Mucosa of stomach (tissue), 1 donor: ENCODE results near the gene ZIM2.

Source experiments
- H3K27me3 ChIP-seq: one replicate; pipeline ENCODE4 v1.7.0; 2013; ENCODE audit warnings: mild to moderate bottlenecking, low read length; ENCODE audit not compliant: control insufficient read depth, insufficient read depth
- H3K36me3 ChIP-seq: one replicate; pipeline ENCODE4 v1.7.0; 2013; ENCODE audit warnings: low read length; ENCODE audit not compliant: control insufficient read depth, insufficient read depth
- H3K4me1 ChIP-seq: one replicate; pipeline ENCODE4 v1.7.0; 2013; ENCODE audit warnings: mild to moderate bottlenecking, low read length; ENCODE audit not compliant: control insufficient read depth, insufficient read depth
- H3K4me3 ChIP-seq: one replicate; pipeline ENCODE4 v1.7.0; 2013; ENCODE audit warnings: low read length
- H3K9ac ChIP-seq: one replicate; pipeline ENCODE4 v1.7.0; 2013; ENCODE audit warnings: mild to moderate bottlenecking, low read length, moderate library complexity
- H3K9me3 ChIP-seq: one replicate; pipeline ENCODE4 v1.7.0; 2013; ENCODE audit warnings: mild to moderate bottlenecking, low read length, moderate library complexity; ENCODE audit not compliant: control insufficient read depth
- donor health status: Pancreatic carcinoma.

The ZIM2 gene

GRCh38 chr19:56838024-56838908 lies 2.3 kb downstream of the ZIM2 start:
- Histone ChIP-seq H3K4me1 (no peaks in the 10 kb centered on the region), H3K9ac (peak overlapping the region; percentile 17), H3K9me3 (peaks cover 5% of the 10 kb centered on the region), H3K27me3 (no peaks in the 10 kb centered on the region), H3K36me3 (no peaks in the 10 kb centered on the region), H3K4me3 (no peak overlapping the region)

- Histone ChIP-seq H3K9ac (no peak overlapping the region), H3K27me3 (no peaks in the 10 kb centered on the region), H3K4me3 (no peak overlapping the region), H3K9me3 (peaks cover 5% of the 10 kb centered on the region), H3K36me3 (no peaks in the 10 kb centered on the region), H3K4me1 (no peaks in the 10 kb centered on the region)
Measured at GRCh38 chr19:56837492-56838023, 3.0 kb downstream of the ZIM2 start.

- Histone ChIP-seq H3K4me3 (no peak overlapping the region), H3K9ac (no peak overlapping the region)
Measured at GRCh38 chr19:56837004-56837403, 3.5 kb downstream of the ZIM2 start.

GRCh38 chr19:56836059-56836458 lies 4.5 kb downstream of the ZIM2 start:
- no peaks in the 10 kb centered on the region for H3K27me3 ChIP-seq
- H3K4me1 ChIP-seq, result no peaks in the 10 kb centered on the region
- no peak overlapping the region for H3K9ac ChIP-seq
- H3K9me3 ChIP-seq, result peaks cover 5% of the 10 kb centered on the region
- H3K36me3 ChIP-seq, result no peaks in the 10 kb centered on the region
- H3K4me3 ChIP-seq, result no peak overlapping the region

More at GRCh38 chr19:56837004-56837403, 3.5 kb downstream of the ZIM2 start:
- Histone ChIP-seq H3K9me3 (peaks cover 5% of the 10 kb centered on the region), H3K27me3 (no peaks in the 10 kb centered on the region), H3K4me1 (no peaks in the 10 kb centered on the region), H3K36me3 (no peaks in the 10 kb centered on the region)

- H3K36me3 ChIP-seq, result no peaks in the 10 kb centered on the region
- H3K27me3 ChIP-seq, result no peaks in the 10 kb centered on the region
- no peaks in the 10 kb centered on the region for H3K4me1 ChIP-seq
- H3K4me3 ChIP-seq, result no peak overlapping the region
- no peak overlapping the region for H3K9ac ChIP-seq
- H3K9me3 ChIP-seq, result peaks cover 5% of the 10 kb centered on the region
Measured at GRCh38 chr19:56835401-56835800, 5.1 kb downstream of the ZIM2 start.

- H3K4me3 ChIP-seq, result no peak overlapping the region
- H3K4me1 ChIP-seq, result no peaks in the 10 kb centered on the region
- no peaks in the 10 kb centered on the region for H3K27me3 ChIP-seq
- H3K9me3 ChIP-seq, result peaks cover 5% of the 10 kb centered on the region
- no peaks in the 10 kb centered on the region for H3K36me3 ChIP-seq
- H3K9ac ChIP-seq, result no peak overlapping the region
Measured at GRCh38 chr19:56834564-56835375, 5.8 kb downstream of the ZIM2 start.

GRCh38 chr19:56832352-56832928 lies 8.1 kb downstream of the ZIM2 start:
- no peak overlapping the region for H3K9ac ChIP-seq
- H3K36me3 ChIP-seq, result no peaks in the 10 kb centered on the region
- H3K27me3 ChIP-seq, result no peaks in the 10 kb centered on the region
- H3K4me1 ChIP-seq, result no peaks in the 10 kb centered on the region
- no peak overlapping the region for H3K4me3 ChIP-seq
- H3K9me3 ChIP-seq, result no peaks in the 10 kb centered on the region

GRCh38 chr19:56831255-56831654 lies 9.3 kb downstream of the ZIM2 start:
- Histone ChIP-seq H3K27me3 (no peaks in the 10 kb centered on the region), H3K9ac (no peak overlapping the region), H3K4me1 (no peaks in the 10 kb centered on the region), H3K9me3 (no peaks in the 10 kb centered on the region), H3K36me3 (no peaks in the 10 kb centered on the region), H3K4me3 (no peak overlapping the region)

GRCh38 chr19:56829596-56829995 lies 10.9 kb downstream of the ZIM2 start:
- Histone ChIP-seq H3K4me1 (no peaks in the 10 kb centered on the region), H3K9me3 (no peaks in the 10 kb centered on the region), H3K4me3 (no peak overlapping the region), H3K36me3 (no peaks in the 10 kb centered on the region), H3K9ac (no peak overlapping the region), H3K27me3 (no peaks in the 10 kb centered on the region)

- no peak overlapping the region for H3K9ac ChIP-seq
- H3K4me3 ChIP-seq, result no peak overlapping the region
- H3K27me3 ChIP-seq, result no peaks in the 10 kb centered on the region
- no peaks in the 10 kb centered on the region for H3K4me1 ChIP-seq
- no peaks in the 10 kb centered on the region for H3K9me3 ChIP-seq
- no peaks in the 10 kb centered on the region for H3K36me3 ChIP-seq
Measured at GRCh38 chr19:56827708-56828107, 12.8 kb downstream of the ZIM2 start.

GRCh38 chr19:56823956-56824355 lies 16.6 kb downstream of the ZIM2 start:
- no peak overlapping the region for H3K4me3 ChIP-seq
- H3K27me3 ChIP-seq, result no peaks in the 10 kb centered on the region
- no peaks in the 10 kb centered on the region for H3K4me1 ChIP-seq
- no peaks in the 10 kb centered on the region for H3K36me3 ChIP-seq
- no peaks in the 10 kb centered on the region for H3K9me3 ChIP-seq
- no peak overlapping the region for H3K9ac ChIP-seq

GRCh38 chr19:56823417-56823816 lies 17.1 kb downstream of the ZIM2 start:
- H3K36me3 ChIP-seq, result no peaks in the 10 kb centered on the region
- H3K4me3 ChIP-seq, result no peak overlapping the region
- H3K4me1 ChIP-seq, result no peaks in the 10 kb centered on the region
- H3K27me3 ChIP-seq, result no peaks in the 10 kb centered on the region
- no peak overlapping the region for H3K9ac ChIP-seq
- H3K9me3 ChIP-seq, result no peaks in the 10 kb centered on the region
